M059J (cell line): ENCODE data around the gene STUB1. TPM values are rescaled to one million over a fixed set of nuclear protein-coding genes. Genes with fewer than 3 reads are reported as not detected.

Source experiments
- DNase-seq: peaks from one replicate; pipeline ENCODE4 v3.0.0-alpha.2; 2012; ENCODE audit warnings: low read depth
- total RNA-seq: library from RNA; depleted of rRNA; stranded (reverse); fragments of >200 nt; shearing (Covaris generic); gene quantifications from 2 replicates; pipeline ENCODE4 v1.2.3, GENCODE V29; 2014; rRNA removed

STUB1 gene
- total RNA-seq, 1 experiment from 2014 or later, result 153 TPM

DNA sequence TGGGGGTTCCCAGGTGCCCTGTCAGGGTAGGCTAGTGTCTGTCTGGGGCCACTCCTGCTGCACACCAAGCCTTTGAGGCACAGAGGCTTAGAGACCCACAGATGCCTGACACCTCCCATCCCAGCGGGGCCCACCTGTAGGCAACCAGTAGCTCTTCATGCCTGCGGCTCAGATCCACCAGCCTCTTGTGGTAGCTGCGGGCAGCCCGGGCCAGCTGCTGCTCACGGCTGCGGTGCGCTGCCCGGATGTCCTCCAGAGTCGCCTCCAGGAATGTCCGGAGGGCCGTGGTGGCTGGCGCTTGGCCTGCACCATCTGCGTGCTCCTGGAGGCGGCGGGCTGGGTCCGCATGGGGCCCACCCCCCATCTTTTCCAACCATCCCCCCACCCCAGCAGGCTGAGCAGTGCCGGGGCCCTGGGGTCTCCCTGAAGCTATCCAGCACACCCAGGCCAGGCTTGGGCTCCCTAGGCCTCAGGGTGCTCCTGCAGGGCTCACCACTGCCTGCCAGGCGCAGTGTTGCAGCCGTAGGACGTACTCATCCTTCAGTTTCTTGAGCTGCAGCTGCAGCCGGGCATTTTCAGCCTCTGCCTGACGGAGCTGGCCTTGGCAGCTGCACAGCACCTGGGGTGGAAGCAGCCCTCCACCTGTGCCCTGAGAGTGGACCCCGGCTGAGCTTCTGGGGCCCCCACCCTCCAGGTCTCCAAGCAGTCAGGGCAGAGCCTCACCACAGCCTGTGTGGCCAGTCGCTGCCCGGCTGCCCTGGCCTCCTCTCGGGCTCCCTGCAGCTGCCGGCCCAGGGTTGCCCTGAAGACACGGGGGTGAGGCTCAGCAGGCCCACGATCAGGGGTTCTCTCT is 44.2 kb downstream of the STUB1 start:
- DNase-seq, result no peak

DNA sequence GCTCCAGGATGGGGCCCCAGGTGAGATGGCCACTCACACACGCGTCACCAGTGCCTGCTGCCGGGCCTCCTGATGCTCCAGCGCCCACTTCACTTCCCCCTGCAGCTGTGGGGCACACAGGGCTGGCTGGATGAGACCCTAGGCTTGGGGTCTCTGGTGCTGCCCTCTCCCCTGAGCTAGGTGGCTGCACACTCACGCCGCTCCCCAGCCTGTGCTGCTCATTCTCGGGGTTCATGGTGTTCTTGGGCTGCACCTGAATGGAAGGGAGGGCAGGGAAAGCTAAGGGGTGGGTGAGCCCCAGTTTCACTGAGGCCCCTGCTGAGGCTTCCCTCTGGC is 44.8 kb downstream of the STUB1 start:
- DNase-seq, result no peak

DNA sequence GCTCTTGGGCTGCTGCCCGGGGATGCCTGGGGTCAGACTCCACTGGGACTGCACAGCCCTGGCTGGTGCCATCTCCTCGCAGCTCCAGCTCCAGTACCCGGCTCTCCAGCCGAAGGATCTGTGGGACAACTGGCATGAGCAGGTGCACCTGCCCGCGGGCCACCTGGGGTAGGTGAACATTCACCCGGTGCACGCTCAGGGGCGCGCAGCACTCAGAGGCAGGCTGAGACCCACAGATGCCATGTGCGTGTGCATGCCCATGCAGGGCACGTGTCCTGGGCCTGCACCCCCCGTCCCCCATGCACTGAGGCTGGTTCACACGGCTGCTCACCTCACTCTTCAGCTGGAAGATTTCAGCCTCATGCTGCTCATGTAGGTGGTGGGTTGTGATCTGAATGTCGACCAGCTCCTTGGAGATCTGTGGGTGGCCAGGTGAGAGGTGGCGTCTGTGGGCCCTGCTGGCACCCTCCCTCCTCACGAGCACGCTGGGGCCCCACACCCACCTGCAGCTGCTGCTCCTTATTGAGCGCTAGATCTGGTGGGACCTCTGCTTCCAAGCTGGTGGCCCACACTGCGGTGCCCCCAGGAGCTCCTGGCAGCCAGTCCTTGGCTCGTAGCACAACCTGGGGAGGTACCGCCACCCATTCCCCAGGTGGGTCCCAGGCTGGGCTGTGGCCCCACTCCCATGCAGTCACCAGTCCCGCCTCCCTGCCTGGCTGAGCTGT is 45.4 kb downstream of the STUB1 start:
- no peak for DNase-seq

DNA sequence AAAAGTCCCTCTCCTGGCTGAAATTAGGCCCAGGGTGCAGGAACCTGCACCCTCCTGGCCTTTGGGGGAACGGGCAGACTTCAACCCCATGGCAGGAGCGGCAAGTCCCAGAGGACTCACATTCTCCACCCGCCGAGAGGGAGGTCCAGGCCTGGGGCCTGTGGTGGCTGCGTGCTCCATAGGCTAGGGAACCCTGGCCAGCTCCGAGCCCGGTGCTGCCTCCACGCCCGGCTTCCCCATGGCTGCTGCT is 45.9 kb downstream of the STUB1 start:
- DNase-seq, result no peak

DNA sequence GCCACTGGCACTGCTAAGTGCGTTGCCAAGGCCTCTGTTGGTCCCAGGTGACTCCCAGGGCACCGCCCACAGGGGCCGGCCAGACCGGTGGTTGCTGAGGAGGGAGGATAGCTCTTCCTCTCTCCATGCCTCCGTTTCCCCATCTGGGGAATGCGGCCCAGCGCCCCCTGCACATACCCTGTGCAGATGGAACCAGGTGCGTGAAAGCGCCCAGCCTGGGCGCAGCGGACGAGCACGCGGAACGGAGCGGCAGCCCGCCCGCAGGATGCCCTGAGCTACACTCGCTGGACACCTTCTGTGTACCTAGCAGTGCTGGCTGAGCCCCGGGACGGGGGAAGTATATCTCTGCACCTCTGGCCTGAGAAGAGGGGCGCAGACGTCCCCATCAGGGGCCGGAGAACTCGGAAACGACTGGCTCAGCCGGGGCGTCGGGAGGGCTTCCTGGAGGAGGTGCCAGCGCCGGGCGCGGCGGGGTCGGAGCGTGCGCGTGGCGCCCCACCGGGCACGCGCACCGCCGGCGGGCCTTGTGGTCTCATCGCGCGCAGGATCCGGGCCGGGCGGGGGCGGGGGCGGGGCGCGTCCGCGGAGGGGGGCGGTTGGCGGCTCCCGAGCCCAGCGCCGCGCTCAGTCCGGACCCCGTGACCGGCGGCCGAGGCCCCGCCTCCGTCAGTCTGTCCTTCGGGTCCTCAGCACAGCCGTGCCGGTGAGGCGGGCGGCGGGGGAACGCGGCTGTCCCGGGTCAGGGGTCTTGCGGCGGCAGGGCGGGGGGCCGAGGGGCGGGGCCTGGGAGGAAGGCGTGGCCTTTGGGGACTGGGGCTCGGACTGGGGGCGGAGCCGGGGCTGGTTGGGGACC is 46.5 kb downstream of the STUB1 start, which contains the start of the genes CCDC78 and HAGHL:
CCDC78 (minus strand) TSS at position 6 of the 853 bp plus-strand sequence. CDS start 76 bp downstream, outside the sequence.
HAGHL (plus strand) TSS at position 669 of the 853 bp plus-strand sequence. CDS start 404 bp downstream, outside the sequence.
- no peak for DNase-seq

DNA sequence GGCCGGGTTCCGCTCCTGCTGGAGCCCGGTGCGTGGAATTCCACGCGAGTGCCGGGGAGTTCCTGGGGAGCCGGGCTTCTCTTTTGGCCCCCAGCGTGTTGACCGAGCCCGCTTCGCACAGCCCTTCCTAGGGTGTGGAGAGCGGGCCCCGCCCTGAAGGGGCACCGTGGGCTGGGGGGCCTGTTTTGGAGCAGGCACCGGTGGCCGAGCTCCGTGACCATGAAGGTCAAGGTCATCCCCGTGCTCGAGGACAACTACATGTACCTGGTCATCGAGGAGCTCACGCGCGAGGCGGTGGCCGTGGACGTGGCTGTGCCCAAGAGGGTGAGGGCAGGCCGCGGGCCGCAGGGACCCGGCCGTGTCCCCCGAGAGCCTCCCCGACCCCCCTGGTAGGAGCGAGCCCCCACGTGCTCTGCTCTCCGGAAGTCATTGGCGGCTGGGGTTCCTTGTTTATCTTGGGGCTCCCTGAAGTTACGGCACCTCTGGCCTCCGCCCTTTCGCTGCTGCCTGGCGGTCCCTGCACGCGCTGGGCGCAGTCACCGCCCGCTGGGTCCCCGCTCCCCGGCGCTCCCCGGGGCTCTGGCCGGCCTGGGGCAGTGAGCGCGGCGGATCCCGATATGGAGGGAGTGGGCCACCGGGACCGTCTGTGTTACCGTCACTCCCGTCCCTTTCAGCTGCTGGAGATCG is 47.2 kb downstream of the STUB1 start:
- DNase-seq, result no peak

DNA sequence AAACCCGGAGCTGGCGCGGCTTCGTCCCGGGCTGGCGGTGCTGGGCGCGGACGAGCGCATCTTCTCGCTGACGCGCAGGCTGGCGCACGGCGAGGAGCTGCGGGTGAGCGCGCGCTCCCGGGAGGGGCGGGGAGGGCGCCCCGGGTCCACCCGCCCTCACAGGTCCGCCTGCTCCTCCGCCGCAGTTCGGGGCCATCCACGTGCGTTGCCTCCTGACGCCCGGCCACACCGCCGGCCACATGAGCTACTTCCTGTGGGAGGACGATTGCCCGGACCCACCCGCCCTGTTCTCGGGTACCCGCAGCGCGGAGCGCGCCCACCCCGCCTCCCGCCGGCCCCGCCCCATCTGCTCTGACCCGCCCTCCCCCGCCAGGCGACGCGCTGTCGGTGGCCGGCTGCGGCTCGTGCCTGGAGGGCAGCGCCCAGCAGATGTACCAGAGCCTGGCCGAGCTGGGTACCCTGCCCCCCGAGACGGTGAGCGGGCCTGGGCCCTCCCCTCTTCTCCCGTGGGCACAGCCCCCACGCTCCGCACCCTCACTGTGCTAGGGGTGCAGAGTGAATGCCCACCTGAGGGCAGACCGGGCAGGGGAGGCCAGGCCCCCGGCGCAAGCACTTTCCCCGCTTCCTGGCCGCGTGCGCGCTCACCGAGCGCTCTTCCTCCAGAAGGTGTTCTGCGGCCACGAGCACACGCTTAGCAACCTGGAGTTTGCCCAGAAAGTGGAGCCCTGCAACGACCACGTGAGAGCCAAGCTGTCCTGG is 48.1 kb downstream of the STUB1 start:
- DNase-seq, result peak; percentile 84

DNA sequence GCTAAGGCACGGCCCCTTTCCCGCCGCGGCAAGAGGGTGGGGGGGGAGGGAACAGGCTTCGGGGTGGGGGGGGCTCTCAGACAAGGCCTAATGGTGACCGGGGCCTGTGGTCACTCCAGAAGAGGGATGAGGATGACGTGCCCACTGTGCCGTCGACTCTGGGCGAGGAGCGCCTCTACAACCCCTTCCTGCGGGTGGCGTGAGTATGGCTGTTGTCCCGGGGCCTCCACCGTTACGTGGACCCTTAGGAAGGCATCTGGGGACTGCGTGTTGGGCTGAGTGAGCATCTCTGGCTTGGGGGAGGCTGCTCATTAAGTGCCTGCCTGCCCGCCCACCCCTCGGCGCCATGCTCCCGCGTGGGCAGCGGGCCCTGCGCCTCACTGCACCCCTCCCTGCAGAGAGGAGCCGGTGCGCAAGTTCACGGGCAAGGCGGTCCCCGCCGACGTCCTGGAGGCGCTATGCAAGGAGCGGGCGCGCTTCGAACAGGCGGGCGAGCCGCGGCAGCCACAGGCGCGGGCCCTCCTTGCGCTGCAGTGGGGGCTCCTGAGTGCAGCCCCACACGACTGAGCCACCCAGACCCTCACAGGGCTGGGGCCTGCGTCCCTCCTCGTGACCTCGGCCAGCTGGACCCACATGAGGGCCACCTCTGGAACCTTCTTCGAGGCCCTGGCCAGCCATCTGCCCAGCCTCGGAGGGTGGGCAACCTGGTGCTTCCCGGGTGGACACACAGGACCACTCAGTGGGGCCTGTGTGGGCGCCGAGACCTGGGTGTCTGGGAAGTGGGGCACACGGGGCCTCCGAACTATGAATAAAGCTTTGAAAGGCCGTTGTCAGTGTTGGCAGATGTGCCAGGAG is 48.9 kb downstream of the STUB1 start:
- no peak for DNase-seq

DNA sequence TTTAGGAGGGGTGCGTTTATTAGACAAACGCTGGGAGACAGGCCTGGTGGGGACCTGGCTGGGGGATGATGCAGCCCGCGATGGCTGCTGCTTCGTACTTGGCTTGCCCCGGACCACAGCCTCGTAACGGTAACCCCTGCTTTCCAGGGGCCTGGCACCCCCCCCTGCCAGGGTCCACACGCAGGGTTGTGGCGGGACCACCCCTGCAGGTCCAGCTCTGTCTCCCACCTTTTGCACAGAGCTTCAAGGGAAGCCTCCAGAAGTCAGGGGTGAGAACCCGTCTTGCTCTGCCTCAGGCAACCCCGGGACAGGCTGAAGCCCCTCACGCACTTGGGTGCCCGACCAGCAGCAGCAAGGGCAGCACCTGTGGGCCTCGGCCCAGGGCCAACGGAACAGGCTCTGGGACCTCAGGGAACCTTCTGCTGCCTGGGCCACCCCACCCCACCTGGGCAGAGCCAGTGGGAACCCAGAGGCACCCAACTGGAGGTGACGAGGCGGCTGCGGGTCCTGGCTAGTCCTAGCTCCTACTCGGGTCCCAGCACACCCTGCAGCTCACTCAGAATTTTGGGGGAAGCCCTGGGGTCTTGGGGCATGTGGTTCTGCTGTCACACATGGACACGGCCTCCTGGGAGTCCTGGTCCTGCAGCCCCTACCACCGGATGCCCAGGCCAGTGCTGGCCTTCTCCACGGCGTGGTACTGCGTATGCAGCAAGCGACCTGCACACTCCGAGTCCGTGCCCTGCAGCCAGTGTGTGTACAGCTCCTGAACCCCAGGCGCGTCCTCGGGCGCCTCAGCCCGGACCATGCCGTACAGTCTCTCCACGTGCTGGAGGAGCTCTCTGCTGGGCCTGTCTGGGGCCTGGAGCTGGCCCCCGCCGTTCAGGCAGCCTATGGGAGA is 49.8 kb downstream of the STUB1 start:
- DNase-seq, result no peak

DNA sequence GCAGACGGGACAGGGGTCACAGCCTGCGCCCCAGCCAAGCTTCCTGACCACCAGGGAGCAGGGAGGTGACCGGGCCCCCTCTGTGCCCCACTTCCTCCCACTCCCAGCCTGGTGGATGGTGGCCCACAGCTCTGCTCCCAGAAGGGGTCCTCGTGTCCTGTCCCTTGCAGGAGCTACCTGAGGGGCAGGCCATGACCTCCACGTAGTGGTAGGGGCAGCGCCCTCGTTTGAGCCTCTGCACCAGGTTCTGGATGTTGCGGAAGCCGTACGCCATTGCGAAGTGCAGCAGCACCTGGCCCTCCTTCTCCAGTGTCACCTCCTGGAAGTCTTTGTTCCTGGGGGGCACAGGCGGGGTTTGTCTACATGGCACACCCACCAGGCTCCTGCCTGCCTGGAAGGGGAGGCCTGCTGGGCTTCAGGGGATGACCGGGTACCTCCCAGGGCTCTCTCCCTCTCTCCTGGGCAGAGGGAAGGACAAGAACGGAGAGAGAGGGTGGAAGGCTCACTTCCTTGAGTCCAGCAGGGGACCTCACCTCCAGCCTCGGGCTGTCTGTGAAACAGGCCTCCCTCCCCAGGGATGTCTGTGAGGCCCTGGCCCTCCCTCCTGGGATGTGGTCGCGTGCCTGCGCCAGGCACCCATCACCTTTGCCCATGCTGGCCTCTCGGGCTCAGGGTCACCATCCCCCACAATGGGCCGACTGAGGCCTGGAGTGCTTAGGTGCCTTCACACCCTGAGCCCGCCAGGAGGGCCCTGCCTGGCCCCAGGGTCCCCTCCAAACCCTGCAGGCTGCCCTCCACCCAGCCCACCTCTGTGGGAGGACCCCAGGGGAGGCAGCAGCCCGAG is 50.7 kb downstream of the STUB1 start:
- DNase-seq, result no peak

DNA sequence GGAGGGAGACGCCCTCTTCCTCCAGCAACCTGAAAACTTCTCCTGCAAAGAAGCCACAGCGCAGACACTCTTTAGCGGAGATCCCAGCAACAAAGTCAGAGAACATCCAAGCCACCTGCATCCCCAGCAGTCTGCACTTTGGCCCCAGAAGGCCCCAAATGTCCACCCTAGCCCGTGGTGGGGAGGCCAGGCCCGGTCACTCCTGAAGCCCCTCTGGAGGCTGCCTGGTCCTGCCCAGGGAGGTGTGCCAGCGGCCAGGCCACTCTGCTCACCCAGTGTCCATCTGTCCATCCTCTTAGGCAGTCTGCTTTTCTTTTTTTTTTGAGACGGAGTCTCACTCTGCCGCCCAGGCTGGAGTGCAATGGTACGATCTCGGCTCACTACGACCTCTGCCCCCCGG is 52.1 kb downstream of the STUB1 start:
- no peak for DNase-seq

Other genes starting within 250 kb of the STUB1 start
- gene CAPN15, start 152.7 kb upstream of the STUB1 start, total RNA-seq, result 23.2 and 36.7 TPM in 2 replicates
- not detected in 2 replicates for gene PRR35, start 120.0 kb upstream of the STUB1 start, total RNA-seq
- gene NHLRC4, start 113.4 kb upstream of the STUB1 start, total RNA-seq, result 0.12 TPM in 1 of 2 replicates, not detected in the other
- gene PIGQ, start 110.4 kb upstream of the STUB1 start, total RNA-seq, result 35.9 and 43.8 TPM in 2 replicates
- 15.2 and 16.8 TPM in 2 replicates for gene RAB40C, start 90.3 kb upstream of the STUB1 start, total RNA-seq
- 0.62 and 2.9 TPM in 2 replicates for gene WFIKKN1, start 49.4 kb upstream of the STUB1 start, total RNA-seq
- gene METTL26, start 44.1 kb upstream of the STUB1 start, total RNA-seq, result 150 and 177 TPM in 2 replicates
- 8.5 and 20.9 TPM in 2 replicates for gene MCRIP2, start 38.6 kb upstream of the STUB1 start, total RNA-seq
- 15.8 and 16.1 TPM in 2 replicates for gene WDR90, start 31.0 kb upstream of the STUB1 start, total RNA-seq
- 25.7 and 38.5 TPM in 2 replicates for gene RHOT2, start 12.3 kb upstream of the STUB1 start, total RNA-seq
- 0.15 TPM in 1 of 2 replicates, not detected in the other for gene RHBDL1, start 4.7 kb upstream of the STUB1 start, total RNA-seq
- 57.8 and 68.5 TPM in 2 replicates for gene JMJD8, start 3.9 kb downstream of the STUB1 start, total RNA-seq
- 3.4 and 9.0 TPM in 2 replicates for gene WDR24, start 10.0 kb downstream of the STUB1 start, total RNA-seq
- gene FBXL16, start 25.4 kb downstream of the STUB1 start, total RNA-seq, result 8.1 and 12.0 TPM in 2 replicates
- 96.4 and 142 TPM in 2 replicates for gene METRN, start 34.7 kb downstream of the STUB1 start, total RNA-seq
- gene ANTKMT, start 40.7 kb downstream of the STUB1 start, total RNA-seq, result 11.0 and 30.4 TPM in 2 replicates
- 0.25 TPM in 1 of 2 replicates, not detected in the other for gene CCDC78, start 46.0 kb downstream of the STUB1 start, total RNA-seq
- gene HAGHL, start 46.7 kb downstream of the STUB1 start, total RNA-seq, result 3.6 and 4.9 TPM in 2 replicates
- gene CIAO3, start 60.6 kb downstream of the STUB1 start, total RNA-seq, result 24.0 and 27.1 TPM in 2 replicates
- gene MSLN, start 80.3 kb downstream of the STUB1 start, total RNA-seq, result 1.7 and 2.1 TPM in 2 replicates
- gene RPUSD1, start 108.0 kb downstream of the STUB1 start, total RNA-seq, result 19.5 and 47.7 TPM in 2 replicates
- 10.2 and 20.7 TPM in 2 replicates for gene CHTF18, start 108.2 kb downstream of the STUB1 start, total RNA-seq
- not detected in 2 replicates for gene GNG13, start 120.3 kb downstream of the STUB1 start, total RNA-seq